ENCODE measurements around the gene GZMM. TPM values are rescaled to one million over a fixed set of nuclear protein-coding genes. Genes with fewer than 3 reads are reported as not detected.

Gene GZMM
- total and polyA plus RNA-seq, 2 experiments from 2014 or later, result 0.29 TPM; not detected in 1

GRCh38 chr19:497491-497868 lies 46.4 kb upstream of the GZMM start:
- Histone ChIP-seq H3K4me2 (peak overlapping the region; percentile 81), H3K79me2 (replicated peaks; ENCODE audit: insufficient read depth) (no peaks in the 10 kb centered on the region), H4K20me1 (replicated peaks; ENCODE audit: insufficient read depth) (no peaks in the 10 kb centered on the region), H3K4me3 (peak overlapping the region; percentile 64), H3F3A (replicated peaks; ENCODE audit: low read depth) (peaks cover 3% of the 10 kb centered on the region; the same call in 1 of the 2 replicates), H3K27me3 (ENCODE audit: insufficient read depth) (peaks cover 42% of the 10 kb centered on the region), H3K4me1 (ENCODE audit: insufficient read depth) (no peaks in the 10 kb centered on the region), H3K36me3 (ENCODE audit: insufficient read depth) (no peaks in the 10 kb centered on the region), H3K9me2 (ENCODE audit: insufficient read depth) (no peaks in the 10 kb centered on the region), H2AFZ (no peak overlapping the region), H3K27ac (ENCODE audit: low read depth) (no peak overlapping the region)
- Mint-ChIP-seq H3K4me3 (peak overlapping the region; percentile 63), H3K9me3 (peaks cover 13% of the 10 kb centered on the region), H3K4me1 (peaks cover 8% of the 10 kb centered on the region), H3K27ac (no peak overlapping the region), H3K36me3 (ENCODE audit: low read depth) (peaks cover 2% of the 10 kb centered on the region; the same call in 2 of the 3 replicates), H3K27me3 (ENCODE audit: insufficient read depth, low read depth, poor library complexity) (peaks cover 41% of the 10 kb centered on the region)
- peak; percentile 20 for ATAC-seq
- TF ChIP-seq EZH2phosphoT487 (IDR thresholded peaks at IDR 0.05; ENCODE audit: unreplicated experiment) (no peak), CTCF (conservative IDR thresholded peaks at IDR 0.05; ENCODE audit: low read depth in 2 of 2) (no peak), ZNF114 (CRISPR knock-in tag; IDR thresholded peaks at IDR 0.05) (no peak), JUNB (IDR thresholded peaks at IDR 0.05; ENCODE audit: unreplicated experiment) (no peak), STAT1 (IDR thresholded peaks at IDR 0.05; ENCODE audit: unreplicated experiment) (no peak)
- TF ChIP-seq, protein P1, sequence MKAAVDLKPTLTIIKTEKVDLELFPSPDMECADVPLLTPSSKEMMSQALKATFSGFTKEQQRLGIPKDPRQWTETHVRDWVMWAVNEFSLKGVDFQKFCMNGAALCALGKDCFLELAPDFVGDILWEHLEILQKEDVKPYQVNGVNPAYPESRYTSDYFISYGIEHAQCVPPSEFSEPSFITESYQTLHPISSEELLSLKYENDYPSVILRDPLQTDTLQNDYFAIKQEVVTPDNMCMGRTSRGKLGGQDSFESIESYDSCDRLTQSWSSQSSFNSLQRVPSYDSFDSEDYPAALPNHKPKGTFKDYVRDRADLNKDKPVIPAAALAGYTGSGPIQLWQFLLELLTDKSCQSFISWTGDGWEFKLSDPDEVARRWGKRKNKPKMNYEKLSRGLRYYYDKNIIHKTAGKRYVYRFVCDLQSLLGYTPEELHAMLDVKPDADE (IDR thresholded peaks at IDR 0.05), result no peak
- no peak for DNase-seq (ENCODE audit: low spot score)

DNA sequence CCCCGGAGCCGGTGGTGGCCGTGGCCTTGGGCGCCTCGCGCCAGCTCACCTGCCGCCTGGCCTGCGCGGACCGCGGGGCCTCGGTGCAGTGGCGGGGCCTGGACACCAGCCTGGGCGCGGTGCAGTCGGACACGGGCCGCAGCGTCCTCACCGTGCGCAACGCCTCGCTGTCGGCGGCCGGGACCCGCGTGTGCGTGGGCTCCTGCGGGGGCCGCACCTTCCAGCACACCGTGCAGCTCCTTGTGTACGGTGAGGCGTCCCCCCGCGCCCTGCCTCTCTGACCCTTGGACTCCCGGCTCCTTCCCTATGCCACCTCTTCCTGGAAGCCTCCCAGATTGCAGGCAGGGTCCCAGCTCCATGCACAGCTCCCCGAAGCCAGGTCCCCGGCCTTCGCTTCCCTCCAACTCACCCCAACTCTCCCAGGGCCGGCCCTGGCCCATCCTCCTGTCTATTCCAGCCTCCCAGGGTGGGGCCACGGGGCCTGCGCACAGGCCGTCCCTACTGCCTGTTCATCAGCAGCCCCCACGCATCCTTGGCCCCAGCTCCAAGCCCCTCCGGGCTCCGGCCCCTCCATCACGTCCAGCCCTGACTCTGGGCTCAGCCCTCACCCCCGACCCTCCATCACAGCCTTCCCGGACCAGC lies 45.9 kb upstream of the GZMM start:
- TF ChIP-seq JUNB (IDR thresholded peaks at IDR 0.05; ENCODE audit: unreplicated experiment) (no peak), EZH2 (IDR thresholded peaks at IDR 0.05; ENCODE audit: low read depth, unreplicated experiment) (peak; percentile 72)
- peaks cover 8% of the 10 kb centered on the region for H3K4me1 Mint-ChIP-seq
- H3K27me3 Mint-ChIP-seq (ENCODE audit: insufficient read depth, low read depth, poor library complexity), result peaks cover 39% of the 10 kb centered on the region
- H2AFZ ChIP-seq, result peak overlapping the region; percentile 43; the same call in 1 of the 2 replicates
- peak overlapping the region; percentile 64 for H3K4me3 ChIP-seq
- ATAC-seq, result peak; percentile 11
- H3K4me1 ChIP-seq (ENCODE audit: insufficient read depth), result no peaks in the 10 kb centered on the region
- H3F3A ChIP-seq (replicated peaks; ENCODE audit: low read depth), result peaks cover 2% of the 10 kb centered on the region; the same call in 1 of the 2 replicates
- H3K4me3 Mint-ChIP-seq, result peak overlapping the region; percentile 65
- peaks cover 13% of the 10 kb centered on the region for H3K9me3 Mint-ChIP-seq
- H3K9me2 ChIP-seq (ENCODE audit: insufficient read depth), result no peaks in the 10 kb centered on the region
- peaks cover 2% of the 10 kb centered on the region; the same call in 2 of the 3 replicates for H3K36me3 Mint-ChIP-seq (ENCODE audit: low read depth)
- no peaks in the 10 kb centered on the region for H3K36me3 ChIP-seq (ENCODE audit: insufficient read depth)
- H4K20me1 ChIP-seq (replicated peaks; ENCODE audit: insufficient read depth), result no peaks in the 10 kb centered on the region
- H3K27ac Mint-ChIP-seq, result no peak overlapping the region
- H3K4me2 ChIP-seq, result peak overlapping the region; percentile 81
- H3K79me2 ChIP-seq (replicated peaks; ENCODE audit: insufficient read depth), result no peaks in the 10 kb centered on the region
- H3K27me3 ChIP-seq (ENCODE audit: insufficient read depth), result peaks cover 42% of the 10 kb centered on the region
- DNase-seq (ENCODE audit: low spot score), result peak; percentile 37
- no peak overlapping the region for H3K27ac ChIP-seq (ENCODE audit: low read depth)

All from GM23338 (cell line).